ENCODE measurements around the gene CD79B. TPM values are rescaled to one million over a fixed set of nuclear protein-coding genes. Genes with fewer than 3 reads are reported as not detected.
"Not testable (repeated sequence)": the region's sequence is repeated elsewhere in the genome, so short reads cannot be mapped to it uniquely, and the experiment has no call there.

CD79B gene
- total RNA-seq, 1 donor from 2014 or later, result not detected

DNA sequence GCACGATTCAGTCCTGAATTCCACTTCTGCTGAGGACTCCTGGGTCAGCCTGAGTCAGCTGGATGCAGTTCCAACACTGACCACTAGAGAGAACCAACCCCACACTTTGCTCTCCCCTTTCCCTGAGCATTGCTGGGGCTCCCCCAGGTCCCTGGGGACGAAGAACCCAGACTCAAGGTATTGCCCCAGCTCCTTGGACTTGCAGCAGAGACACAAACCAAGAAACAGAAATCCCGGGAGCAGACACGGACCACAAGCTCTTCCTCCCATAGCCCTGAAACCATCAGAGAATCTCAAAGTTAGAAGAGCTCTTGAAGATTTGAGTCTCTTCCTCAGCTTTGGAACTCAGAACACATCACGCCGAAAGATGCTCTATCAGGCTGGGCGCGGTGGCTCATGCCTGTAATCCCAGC is 12.8 kb downstream of the CD79B start:
- peak; percentile 96 for TF ChIP-seq CTCF (IDR thresholded peaks at IDR 0.05; ENCODE audit: unreplicated experiment)
- Mint-ChIP-seq H3K27ac (no peak overlapping the region), H3K4me3 (no peak overlapping the region), H3K9me3 (no peaks in the 10 kb centered on the region), H3K27me3 (ENCODE audit: low read depth) (peaks cover 42% of the 10 kb centered on the region), H3K36me3 (no peaks in the 10 kb centered on the region), H3K4me1 (peaks cover 5% of the 10 kb centered on the region)
- DNase-seq (ENCODE audit: low spot score in 2 of 2, unreplicated experiment in 2 of 2), result peak in 1 of 2 experiments; percentile 63

DNA sequence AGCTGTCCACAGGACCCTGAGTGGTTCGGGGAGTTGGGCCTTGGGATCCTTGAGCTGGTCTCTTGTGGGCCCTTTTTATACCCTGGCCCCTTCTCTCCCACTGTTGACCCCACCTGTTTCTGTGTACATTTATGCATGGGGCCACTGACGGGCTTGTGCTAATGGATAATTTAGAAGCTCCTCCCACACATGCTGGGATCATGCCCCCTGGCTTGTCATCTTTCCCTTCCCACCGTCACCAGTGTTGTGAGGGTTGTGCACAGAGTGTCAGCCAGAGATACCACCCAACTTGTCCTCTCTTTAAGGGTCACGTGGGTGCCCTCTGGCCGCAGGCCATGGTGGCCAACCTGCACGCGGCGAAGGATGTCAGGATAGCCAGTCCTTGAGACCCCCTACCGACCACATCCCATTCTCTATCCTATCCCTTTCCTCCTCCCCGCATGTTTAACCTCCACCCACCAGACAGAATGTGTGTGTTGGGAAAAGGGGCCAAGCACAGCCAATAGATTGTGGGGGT is 13.3 kb downstream of the CD79B start, which contains the start of gene GH1:
TSS of gene GH1 (minus strand) at position 51 of the 517 bp plus-strand sequence. CDS start 63 bp downstream, outside the sequence.
- H3K9me3 Mint-ChIP-seq; H3K4me1 Mint-ChIP-seq; DNase-seq (ENCODE audit: low spot score in 2 of 2, unreplicated experiment in 2 of 2); H3K27ac Mint-ChIP-seq; H3K4me3 Mint-ChIP-seq; H3K36me3 Mint-ChIP-seq: not testable (repeated sequence)
- H3K27me3 Mint-ChIP-seq (ENCODE audit: low read depth), result peaks cover 42% of the 10 kb centered on the region

GRCh38 chr17:63918305-63918704 is 13.8 kb downstream of the CD79B start:
- Mint-ChIP-seq H3K9me3 (no peaks in the 10 kb centered on the region), H3K4me1 (peaks cover 5% of the 10 kb centered on the region), H3K36me3 (no peaks in the 10 kb centered on the region), H3K4me3 (no peak overlapping the region), H3K27ac (no peak overlapping the region), H3K27me3 (ENCODE audit: low read depth) (peaks cover 42% of the 10 kb centered on the region)
- no peak for DNase-seq (ENCODE audit: low spot score in 2 of 2, unreplicated experiment in 2 of 2)
- TF ChIP-seq CTCF (IDR thresholded peaks at IDR 0.05; ENCODE audit: unreplicated experiment), result no peak

GRCh38 chr17:63917646-63918045 is 14.5 kb downstream of the CD79B start:
- Mint-ChIP-seq H3K4me3 (no peak overlapping the region), H3K36me3 (no peaks in the 10 kb centered on the region), H3K27me3 (ENCODE audit: low read depth) (peaks cover 44% of the 10 kb centered on the region), H3K4me1 (peaks cover 5% of the 10 kb centered on the region), H3K9me3 (no peaks in the 10 kb centered on the region), H3K27ac (no peak overlapping the region)
- no peak for DNase-seq (ENCODE audit: low spot score in 2 of 2, unreplicated experiment in 2 of 2)
- no peak for TF ChIP-seq CTCF (IDR thresholded peaks at IDR 0.05; ENCODE audit: unreplicated experiment)

DNA sequence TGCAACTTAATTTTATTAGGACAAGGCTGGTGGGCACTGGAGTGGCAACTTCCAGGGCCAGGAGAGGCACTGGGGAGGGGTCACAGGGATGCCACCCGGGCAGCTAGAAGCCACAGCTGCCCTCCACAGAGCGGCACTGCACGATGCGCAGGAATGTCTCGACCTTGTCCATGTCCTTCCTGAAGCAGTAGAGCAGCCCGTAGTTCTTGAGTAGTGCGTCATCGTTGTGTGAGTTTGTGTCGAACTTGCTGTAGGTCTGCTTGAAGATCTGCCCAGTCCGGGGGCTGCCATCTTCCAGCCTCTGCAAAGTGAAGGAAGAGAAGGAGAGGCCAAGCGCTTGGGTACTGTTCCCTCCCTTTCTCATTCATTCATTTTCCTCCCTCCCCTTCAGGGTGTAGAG is 14.9 kb downstream of the CD79B start:
- DNase-seq (ENCODE audit: low spot score in 2 of 2, unreplicated experiment in 2 of 2); H3K4me3 Mint-ChIP-seq; H3K9me3 Mint-ChIP-seq; H3K36me3 Mint-ChIP-seq; H3K4me1 Mint-ChIP-seq; H3K27ac Mint-ChIP-seq: not testable (repeated sequence)
- peaks cover 44% of the 10 kb centered on the region for H3K27me3 Mint-ChIP-seq (ENCODE audit: low read depth)

DNA sequence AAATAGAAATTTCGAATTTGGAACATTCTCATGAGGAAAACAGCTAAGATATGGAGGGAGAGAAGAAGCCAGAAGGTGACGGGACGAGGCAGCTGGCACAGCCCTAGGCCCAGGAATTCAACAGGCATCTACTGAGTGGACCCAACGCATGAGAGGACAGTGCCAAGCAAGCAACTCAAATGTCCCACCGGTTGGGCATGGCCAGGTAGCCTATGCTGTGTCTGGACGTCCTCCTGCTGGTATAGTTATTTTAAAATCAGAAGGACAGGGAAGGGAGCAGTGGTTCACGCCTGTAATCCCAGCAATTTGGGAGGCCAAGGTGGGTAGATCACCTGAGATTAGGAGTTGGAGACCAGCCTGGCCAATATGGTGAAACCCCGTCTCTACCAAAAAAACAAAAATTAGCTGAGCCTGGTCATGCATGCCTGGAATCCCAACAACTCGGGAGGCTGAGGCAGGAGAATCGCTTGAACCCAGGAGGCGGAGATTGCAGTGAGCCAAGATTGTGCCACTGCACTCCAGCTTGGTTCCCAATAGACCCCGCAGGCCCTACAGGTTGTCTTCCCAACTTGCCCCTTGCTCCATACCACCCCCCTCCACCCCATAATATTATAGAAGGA is 15.5 kb downstream of the CD79B start:
- H3K36me3 Mint-ChIP-seq, result no peaks in the 10 kb centered on the region
- no peak overlapping the region for H3K27ac Mint-ChIP-seq
- DNase-seq (ENCODE audit: low spot score in 2 of 2, unreplicated experiment in 2 of 2), result no peak
- TF ChIP-seq CTCF (IDR thresholded peaks at IDR 0.05; ENCODE audit: unreplicated experiment), result no peak
- peaks cover 44% of the 10 kb centered on the region for H3K27me3 Mint-ChIP-seq (ENCODE audit: low read depth)
- H3K4me1 Mint-ChIP-seq, result peaks cover 5% of the 10 kb centered on the region
- H3K4me3 Mint-ChIP-seq, result no peak overlapping the region
- no peaks in the 10 kb centered on the region for H3K9me3 Mint-ChIP-seq

DNA sequence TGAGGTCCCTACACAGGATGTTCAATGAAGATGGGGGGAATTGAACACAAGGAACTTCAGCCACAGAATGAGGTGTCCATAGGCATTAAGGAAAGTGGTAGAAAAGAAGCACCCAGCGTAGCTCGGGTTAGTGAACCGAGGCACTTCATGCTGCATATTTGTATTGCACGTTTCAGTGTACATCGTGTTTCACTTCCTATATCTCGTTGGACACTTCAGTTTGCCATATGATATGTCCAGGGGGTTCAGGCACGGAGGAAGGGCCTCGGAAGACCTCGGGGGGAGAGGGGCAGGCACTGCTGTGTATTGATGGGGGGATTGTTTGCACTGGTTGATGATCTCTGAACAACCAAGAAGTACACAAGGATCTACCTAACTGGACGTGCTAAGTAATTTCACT is 16.4 kb downstream of the CD79B start:
- not testable (repeated sequence) for H3K36me3 Mint-ChIP-seq; H3K4me3 Mint-ChIP-seq; H3K27ac Mint-ChIP-seq; H3K9me3 Mint-ChIP-seq; H3K4me1 Mint-ChIP-seq; DNase-seq (ENCODE audit: low spot score in 2 of 2, unreplicated experiment in 2 of 2)
- H3K27me3 Mint-ChIP-seq (ENCODE audit: low read depth), result peaks cover 50% of the 10 kb centered on the region
